ENCODE measurements around the gene CARD11.

The CARD11 gene

DNA sequence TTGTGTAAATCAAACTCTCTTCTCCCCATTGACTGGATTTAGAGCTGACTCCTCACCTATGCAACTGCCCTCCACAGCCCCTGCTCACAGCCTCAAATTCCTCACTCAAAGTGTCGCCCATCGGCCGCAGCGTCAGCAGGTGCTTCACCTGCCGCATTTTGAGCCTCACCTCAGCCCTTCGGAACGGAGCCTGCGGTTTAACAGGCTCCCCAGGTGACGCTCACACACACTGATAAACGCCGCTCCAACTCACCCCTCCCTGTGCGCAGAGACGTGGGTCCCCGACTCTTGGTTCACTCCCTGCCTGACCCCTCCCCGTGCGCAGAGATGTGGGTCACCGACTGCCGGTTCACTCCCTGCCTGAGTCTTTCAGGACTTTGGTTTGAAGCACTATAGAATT lies 57.1 kb downstream of the CARD11 start:
- TF ChIP-seq, protein P1, sequence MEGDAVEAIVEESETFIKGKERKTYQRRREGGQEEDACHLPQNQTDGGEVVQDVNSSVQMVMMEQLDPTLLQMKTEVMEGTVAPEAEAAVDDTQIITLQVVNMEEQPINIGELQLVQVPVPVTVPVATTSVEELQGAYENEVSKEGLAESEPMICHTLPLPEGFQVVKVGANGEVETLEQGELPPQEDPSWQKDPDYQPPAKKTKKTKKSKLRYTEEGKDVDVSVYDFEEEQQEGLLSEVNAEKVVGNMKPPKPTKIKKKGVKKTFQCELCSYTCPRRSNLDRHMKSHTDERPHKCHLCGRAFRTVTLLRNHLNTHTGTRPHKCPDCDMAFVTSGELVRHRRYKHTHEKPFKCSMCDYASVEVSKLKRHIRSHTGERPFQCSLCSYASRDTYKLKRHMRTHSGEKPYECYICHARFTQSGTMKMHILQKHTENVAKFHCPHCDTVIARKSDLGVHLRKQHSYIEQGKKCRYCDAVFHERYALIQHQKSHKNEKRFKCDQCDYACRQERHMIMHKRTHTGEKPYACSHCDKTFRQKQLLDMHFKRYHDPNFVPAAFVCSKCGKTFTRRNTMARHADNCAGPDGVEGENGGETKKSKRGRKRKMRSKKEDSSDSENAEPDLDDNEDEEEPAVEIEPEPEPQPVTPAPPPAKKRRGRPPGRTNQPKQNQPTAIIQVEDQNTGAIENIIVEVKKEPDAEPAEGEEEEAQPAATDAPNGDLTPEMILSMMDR (IDR thresholded peaks at IDR 0.05): no peak
- no peak overlapping the region for H3K9ac ChIP-seq
- H3K9me3 ChIP-seq (ENCODE audit: control insufficient read depth, low read length): no peaks in the 10 kb centered on the region
- no peaks in the 10 kb centered on the region for H3K79me2 ChIP-seq
- H2AFZ ChIP-seq: no peak overlapping the region
- H3K4me3 ChIP-seq (ENCODE audit: low read depth, low read length): no peak overlapping the region
- H3K4me2 ChIP-seq (ENCODE audit: low read length): no peak overlapping the region
- no peaks in the 10 kb centered on the region for H3K4me1 ChIP-seq
- no peaks in the 10 kb centered on the region for H3K27me3 ChIP-seq (ENCODE audit: control insufficient read depth, insufficient read depth, low read length)
- no peaks in the 10 kb centered on the region for H3K36me3 ChIP-seq (ENCODE audit: control insufficient read depth, insufficient read depth, low read length)
- H3K27ac ChIP-seq: no peak overlapping the region

DNA sequence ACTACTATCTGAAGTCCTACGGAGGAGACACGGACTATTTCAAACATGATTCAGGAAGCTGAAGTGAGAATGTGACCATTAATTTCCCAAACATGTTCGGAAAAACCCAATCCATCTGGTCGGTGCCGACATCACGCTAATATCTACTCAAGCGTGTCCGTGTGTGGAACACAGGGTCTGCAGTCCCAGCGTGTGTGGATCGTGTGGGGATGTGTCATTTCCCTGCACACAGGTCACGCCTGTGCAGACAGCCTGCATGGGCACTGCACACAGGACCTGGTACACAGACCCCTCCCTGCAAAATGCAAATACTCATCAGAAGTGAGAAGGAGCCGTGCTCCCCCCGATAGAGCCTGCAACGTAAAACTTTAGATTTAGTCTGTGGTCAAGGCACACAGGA lies 57.8 kb downstream of the CARD11 start:
- Histone ChIP-seq H3K9me3 (ENCODE audit: control insufficient read depth, low read length) (no peaks in the 10 kb centered on the region), H3K27me3 (ENCODE audit: control insufficient read depth, insufficient read depth, low read length) (no peaks in the 10 kb centered on the region), H3K4me2 (ENCODE audit: low read length) (no peak overlapping the region), H2AFZ (no peak overlapping the region), H3K4me1 (no peaks in the 10 kb centered on the region), H3K4me3 (ENCODE audit: low read depth, low read length) (no peak overlapping the region), H3K27ac (no peak overlapping the region), H3K36me3 (ENCODE audit: control insufficient read depth, insufficient read depth, low read length) (no peaks in the 10 kb centered on the region), H3K79me2 (no peaks in the 10 kb centered on the region), H3K9ac (no peak overlapping the region)
- TF ChIP-seq, protein P1 (IDR thresholded peaks at IDR 0.05): no peak

DNA sequence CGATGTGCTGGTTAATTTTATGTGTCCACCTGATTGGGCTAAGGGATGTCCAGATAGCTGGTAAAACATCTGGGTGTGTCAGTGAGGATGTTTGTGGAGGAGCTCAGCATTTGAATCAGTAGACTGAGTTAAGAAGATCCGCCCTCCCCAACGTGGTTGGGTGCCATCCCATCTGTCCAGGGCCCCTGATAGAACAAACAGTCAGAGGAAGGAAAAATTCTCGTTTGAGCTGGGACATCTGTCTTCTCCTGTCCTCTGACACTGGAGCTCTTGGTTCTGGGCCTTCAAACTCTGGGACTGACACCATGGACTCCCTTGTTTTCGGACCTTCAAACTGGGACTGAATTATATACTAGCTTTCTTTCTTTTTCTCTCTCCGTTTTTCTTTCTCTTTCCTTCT lies 59.6 kb downstream of the CARD11 start:
- Histone ChIP-seq H2AFZ (no peak overlapping the region), H3K36me3 (ENCODE audit: control insufficient read depth, insufficient read depth, low read length) (no peaks in the 10 kb centered on the region), H3K4me1 (no peaks in the 10 kb centered on the region), H3K4me2 (ENCODE audit: low read length) (no peak overlapping the region), H3K4me3 (ENCODE audit: low read depth, low read length) (no peak overlapping the region), H3K9me3 (ENCODE audit: control insufficient read depth, low read length) (no peaks in the 10 kb centered on the region), H3K79me2 (no peaks in the 10 kb centered on the region), H3K27ac (no peak overlapping the region), H3K27me3 (ENCODE audit: control insufficient read depth, insufficient read depth, low read length) (no peaks in the 10 kb centered on the region), H3K9ac (no peak overlapping the region)
- TF ChIP-seq, protein P1 (IDR thresholded peaks at IDR 0.05): no peak

DNA sequence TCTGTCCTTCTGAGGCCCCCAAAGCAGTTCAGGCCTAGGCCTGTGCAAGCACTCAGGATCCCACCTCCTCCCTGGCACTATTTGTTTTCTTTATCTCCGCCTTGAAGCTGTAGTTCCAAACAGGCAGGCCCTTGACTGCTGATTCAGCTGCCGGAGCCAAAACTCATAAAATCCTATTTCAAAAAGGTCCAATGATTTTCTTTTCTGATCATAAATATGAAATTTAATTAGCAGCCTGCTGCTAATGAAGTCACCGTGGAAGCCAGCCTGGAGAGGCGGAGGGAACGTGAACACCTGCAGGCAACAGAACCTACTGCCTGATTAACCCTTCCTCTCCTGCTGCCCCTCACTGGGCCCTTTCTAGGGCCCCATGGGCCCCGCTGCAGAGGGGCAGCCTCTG lies 60.1 kb downstream of the CARD11 start:
- TF ChIP-seq, protein P1 (IDR thresholded peaks at IDR 0.05): no peak
- Histone ChIP-seq H3K9ac (no peak overlapping the region), H3K4me2 (ENCODE audit: low read length) (no peak overlapping the region), H3K4me1 (no peaks in the 10 kb centered on the region), H3K9me3 (ENCODE audit: control insufficient read depth, low read length) (no peaks in the 10 kb centered on the region), H3K27ac (no peak overlapping the region), H3K4me3 (ENCODE audit: low read depth, low read length) (no peak overlapping the region), H2AFZ (no peak overlapping the region), H3K27me3 (ENCODE audit: control insufficient read depth, insufficient read depth, low read length) (no peaks in the 10 kb centered on the region), H3K79me2 (no peaks in the 10 kb centered on the region), H3K36me3 (ENCODE audit: control insufficient read depth, insufficient read depth, low read length) (no peaks in the 10 kb centered on the region)

DNA sequence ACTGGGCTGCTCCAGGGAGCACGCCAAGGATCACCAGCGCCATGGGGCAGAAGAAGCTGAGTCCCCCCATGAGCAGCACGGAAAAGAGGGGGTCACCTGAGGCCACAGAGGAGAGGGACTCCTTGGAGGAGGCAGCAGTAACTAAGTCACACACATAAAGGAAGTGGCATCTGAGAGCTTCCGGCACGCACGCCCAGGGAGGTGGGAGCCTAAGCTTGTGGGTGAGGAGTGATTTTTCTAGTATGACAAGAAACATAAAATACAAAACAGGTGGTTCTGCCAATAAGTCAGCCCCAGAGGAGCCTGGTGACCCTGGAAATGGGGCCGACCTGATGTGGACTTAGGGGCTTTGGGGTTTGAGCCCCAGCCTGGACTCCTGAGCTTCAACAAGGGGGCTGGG lies 60.8 kb downstream of the CARD11 start:
- H2AFZ ChIP-seq: no peak overlapping the region
- H3K4me2 ChIP-seq (ENCODE audit: low read length): no peak overlapping the region
- no peaks in the 10 kb centered on the region for H3K4me1 ChIP-seq
- H3K36me3 ChIP-seq (ENCODE audit: control insufficient read depth, insufficient read depth, low read length): no peaks in the 10 kb centered on the region
- H3K9me3 ChIP-seq (ENCODE audit: control insufficient read depth, low read length): no peaks in the 10 kb centered on the region
- H3K9ac ChIP-seq: no peak overlapping the region
- H3K27me3 ChIP-seq (ENCODE audit: control insufficient read depth, insufficient read depth, low read length): no peaks in the 10 kb centered on the region
- H3K79me2 ChIP-seq: no peaks in the 10 kb centered on the region
- TF ChIP-seq, protein P1 (IDR thresholded peaks at IDR 0.05): no peak
- no peak overlapping the region for H3K27ac ChIP-seq
- H3K4me3 ChIP-seq (ENCODE audit: low read depth, low read length): no peak overlapping the region

All from parathyroid adenoma (tissue), 2 donors.